ENCODE data around the gene TM2D3.

The TM2D3 gene

GRCh38 chr15:101623367-101624304, 28.5 kb downstream of the TM2D3 start:
- DNase-seq (ENCODE audit: low read depth, low spot score): no peak

- no peak for DNase-seq (ENCODE audit: low read depth, low spot score)
Observed at GRCh38 chr15:101621961-101622360, 30.2 kb downstream of the TM2D3 start.

- no peak for DNase-seq (ENCODE audit: low read depth, low spot score)
Observed at GRCh38 chr15:101620671-101621070, 31.5 kb downstream of the TM2D3 start.

GRCh38 chr15:101619615-101619865, 32.6 kb downstream of the TM2D3 start:
- no peak for DNase-seq (ENCODE audit: low read depth, low spot score)

GRCh38 chr15:101618851-101619614, 33.1 kb downstream of the TM2D3 start:
- DNase-seq (ENCODE audit: low read depth, low spot score): no peak

GRCh38 chr15:101618076-101618475, 34.1 kb downstream of the TM2D3 start:
- no peak for DNase-seq (ENCODE audit: low read depth, low spot score)

- no peak for DNase-seq (ENCODE audit: low read depth, low spot score)
Observed at GRCh38 chr15:101617390-101617965, 34.7 kb downstream of the TM2D3 start.

GRCh38 chr15:101615986-101616848, 36.0 kb downstream of the TM2D3 start:
- no peak for DNase-seq (ENCODE audit: low read depth, low spot score)

GRCh38 chr15:101615414-101615985, 36.7 kb downstream of the TM2D3 start:
- DNase-seq (ENCODE audit: low read depth, low spot score): no peak

- no peak for DNase-seq (ENCODE audit: low read depth, low spot score)
Observed at GRCh38 chr15:101614761-101615160, 37.4 kb downstream of the TM2D3 start.

GRCh38 chr15:101614001-101614585, 38.1 kb downstream of the TM2D3 start:
- DNase-seq (ENCODE audit: low read depth, low spot score): no peak

GRCh38 chr15:101613130-101614000, 38.8 kb downstream of the TM2D3 start:
- no peak for DNase-seq (ENCODE audit: low read depth, low spot score)

GRCh38 chr15:101612676-101613075, 39.5 kb downstream of the TM2D3 start:
- DNase-seq (ENCODE audit: low read depth, low spot score): no peak

GRCh38 chr15:101611580-101612299, 40.4 kb downstream of the TM2D3 start:
- DNase-seq (ENCODE audit: low read depth, low spot score): no peak

- no peak for DNase-seq (ENCODE audit: low read depth, low spot score)
Observed at GRCh38 chr15:101611007-101611406, 41.2 kb downstream of the TM2D3 start.

- no peak for DNase-seq (ENCODE audit: low read depth, low spot score)
Observed at GRCh38 chr15:101610611-101611000, 41.6 kb downstream of the TM2D3 start.

- no peak for DNase-seq (ENCODE audit: low read depth, low spot score)
Observed at GRCh38 chr15:101609742-101610610, 42.2 kb downstream of the TM2D3 start.

- DNase-seq (ENCODE audit: low read depth, low spot score): no peak
Observed at GRCh38 chr15:101608201-101608600, 44.0 kb downstream of the TM2D3 start.
